SK-N-SH treated with all-trans-retinoic acid at 6 μM for 48 hours (cell line): ENCODE data around the gene ABCA7.

Source experiments
- ARNTL ChIP-seq: fragments of 450-650 bp; formaldehyde crosslinking; IDR thresholded peaks from 2 replicates; pipeline ENCODE4 v1.5.0; 2020; ENCODE audit warnings: low read depth, mild to moderate bottlenecking, moderate library complexity, borderline replicate concordance
- BACH2 ChIP-seq: fragments of 250-450 bp; sonication (Bioruptor Pico); IDR thresholded peaks from 2 replicates; pipeline ENCODE4 v1.9.0; 2021; ENCODE audit warnings: mild to moderate bottlenecking, borderline replicate concordance
- CREB5 ChIP-seq: fragments of 250-450 bp; sonication (Bioruptor Pico); IDR thresholded peaks from 2 replicates; pipeline ENCODE4 v1.5.1; 2020; ENCODE audit warnings: low read depth, mild to moderate bottlenecking, moderate library complexity
- GLIS3 ChIP-seq: fragments of 250-450 bp; sonication (Bioruptor Pico); IDR thresholded peaks from 2 replicates; pipeline ENCODE4 v1.5.0; 2020; ENCODE audit warnings: mild to moderate bottlenecking, moderate library complexity
- OSR1 ChIP-seq: fragments of 250-450 bp; sonication (Bioruptor Pico); IDR thresholded peaks from 2 replicates; pipeline ENCODE4 v1.8.0; 2022; ENCODE audit warnings: moderate library complexity, mild to moderate bottlenecking, inconsistent platforms
- PATZ1 ChIP-seq: fragments of 250-450 bp; sonication (Bioruptor Pico); IDR thresholded peaks from 2 replicates; pipeline ENCODE4 v1.8.0; 2020; ENCODE audit warnings: mild to moderate bottlenecking, moderate library complexity, borderline replicate concordance
- POU6F1 ChIP-seq: fragments of 250-450 bp; sonication (Bioruptor Pico); IDR thresholded peaks from 2 replicates; pipeline ENCODE4 v1.8.0; 2021; ENCODE audit warnings: low read depth, mild to moderate bottlenecking, moderate library complexity, borderline replicate concordance
- RARB ChIP-seq: fragments of 250-450 bp; sonication (Bioruptor Pico); IDR thresholded peaks from 2 replicates; pipeline ENCODE4 v1.8.0; 2021; ENCODE audit warnings: mild to moderate bottlenecking, moderate library complexity
- TCF4 ChIP-seq: fragments of 250-450 bp; sonication (Bioruptor Pico); IDR thresholded peaks from 2 replicates; pipeline ENCODE4 v1.8.0; 2021; ENCODE audit warnings: mild to moderate bottlenecking, moderate library complexity, borderline replicate concordance
- TOX ChIP-seq: fragments of 250-450 bp; sonication (Bioruptor Pico); IDR thresholded peaks from 2 replicates; pipeline ENCODE4 v1.8.0; 2021; ENCODE audit warnings: mild to moderate bottlenecking, moderate library complexity, borderline replicate concordance
- TSHZ2 ChIP-seq: fragments of 250-450 bp; sonication (Bioruptor Pico); IDR thresholded peaks from 2 replicates; pipeline ENCODE4 v1.5.0; 2020; ENCODE audit warnings: mild to moderate bottlenecking, moderate library complexity
- ZFP3 ChIP-seq: fragments of 250-450 bp; sonication (Bioruptor Pico); IDR thresholded peaks from 2 replicates; pipeline ENCODE4 v1.5.0; 2020; ENCODE audit warnings: mild to moderate bottlenecking, moderate library complexity
- ZFP30 ChIP-seq: fragments of 450-650 bp; formaldehyde crosslinking; IDR thresholded peaks from 2 replicates; pipeline ENCODE4 v1.5.0; 2022; ENCODE audit warnings: mild to moderate bottlenecking, moderate library complexity
- ZNF565 ChIP-seq: fragments of 450-650 bp; formaldehyde crosslinking; conservative IDR thresholded peaks from 2 replicates; pipeline ENCODE4 v1.5.0; 2020; ENCODE audit warnings: low read depth, mild to moderate bottlenecking, moderate library complexity

GRCh38 chr19:1058112-1058511, 18.2 kb downstream of the ABCA7 start:
- TF ChIP-seq RARB (no peak), ZFP3 (CRISPR knock-in tag) (no peak), PATZ1 (no peak), GLIS3 (no peak), TCF4 (CRISPR knock-in tag) (no peak), TOX (CRISPR knock-in tag) (no peak), POU6F1 (CRISPR knock-in tag) (no peak), ZNF565 (CRISPR knock-in tag) (no peak), OSR1 (CRISPR knock-in tag) (no peak), TSHZ2 (CRISPR knock-in tag) (no peak), BACH2 (CRISPR knock-in tag) (no peak), ZFP30 (CRISPR knock-in tag) (no peak), ARNTL (CRISPR knock-in tag) (no peak), CREB5 (CRISPR knock-in tag) (no peak)
